ENCODE measurements around the gene SOX5. TPM values are rescaled to one million over a fixed set of nuclear protein-coding genes. Genes with fewer than 3 reads are reported as not detected.
A peak's percentile ranks its signal among the peaks of the same experiment; 100 is the strongest.

SOX5 gene
- total RNA-seq, 6 experiments from 2014 or later: 14.8 to 34.3 (median 31.1) TPM

- WGBS (ENCODE audit: insufficient coverage, low coverage, low lambda C conversion rate, missing lambda C conversion rate): 70% methylated on average over 4 of the region's 4 CpGs
- Histone ChIP-seq H3K36me3 (peaks cover 0 to 10% (median 0%) of the 10 kb centered on the region in 4 donors), H3K9me3 (no peaks in the 10 kb centered on the region), H3K4me1 (no peaks in the 10 kb centered on the region), H3K4me3 (no peak overlapping the region), H3K27me3 (no peaks in the 10 kb centered on the region), H3K27ac (no peak overlapping the region)
- ATAC-seq (no peak), DNase-seq (no peak)
- TF ChIP-seq POLR2A (IDR thresholded peaks at IDR 0.05) (no peak), CTCF (IDR thresholded peaks at IDR 0.05) (no peak)
- intact Hi-C loops (cut with DNase I): no loop called here
Measured at GRCh38 chr12:23731493-23731892, 218.0 kb downstream of the SOX5 start.

DNA sequence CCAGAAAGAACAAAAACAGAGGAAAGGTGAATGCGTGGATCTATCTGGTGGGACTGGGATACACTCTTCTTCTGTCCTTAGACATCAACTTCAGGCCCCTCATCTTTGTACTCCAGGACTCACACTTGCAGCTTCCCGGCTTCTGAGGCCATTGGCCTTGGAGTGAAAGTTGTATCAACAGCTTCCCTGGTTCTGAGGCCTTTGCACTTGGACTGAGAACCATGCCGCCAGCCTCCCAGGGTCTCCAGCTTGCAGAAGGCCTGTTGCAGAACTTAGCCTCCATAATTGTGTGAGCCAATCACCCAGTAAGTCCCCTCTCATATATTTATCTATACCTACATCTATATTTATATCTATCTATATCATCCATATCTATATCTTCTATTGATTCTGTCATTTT lies 218.4 kb downstream of the SOX5 start:
- WGBS (ENCODE audit: insufficient coverage, low coverage, low lambda C conversion rate, missing lambda C conversion rate): 100% methylated on average over 1 of the region's 3 CpGs
- H3K36me3 ChIP-seq: peaks cover 0 to 10% (median 0%) of the 10 kb centered on the region in 4 donors
- H3K9me3 ChIP-seq: no peaks in the 10 kb centered on the region
- no peak overlapping the region for H3K27ac ChIP-seq
- no peaks in the 10 kb centered on the region for H3K27me3 ChIP-seq
- no peak for TF ChIP-seq POLR2A (IDR thresholded peaks at IDR 0.05)
- no peak for TF ChIP-seq CTCF (IDR thresholded peaks at IDR 0.05)
- H3K4me1 ChIP-seq: no peaks in the 10 kb centered on the region
- DNase-seq: no peak
- ATAC-seq: peak in 1 of 4 donors; percentile 18
- H3K4me3 ChIP-seq: no peak overlapping the region
- intact Hi-C loops (cut with DNase I): no loop called here

DNA sequence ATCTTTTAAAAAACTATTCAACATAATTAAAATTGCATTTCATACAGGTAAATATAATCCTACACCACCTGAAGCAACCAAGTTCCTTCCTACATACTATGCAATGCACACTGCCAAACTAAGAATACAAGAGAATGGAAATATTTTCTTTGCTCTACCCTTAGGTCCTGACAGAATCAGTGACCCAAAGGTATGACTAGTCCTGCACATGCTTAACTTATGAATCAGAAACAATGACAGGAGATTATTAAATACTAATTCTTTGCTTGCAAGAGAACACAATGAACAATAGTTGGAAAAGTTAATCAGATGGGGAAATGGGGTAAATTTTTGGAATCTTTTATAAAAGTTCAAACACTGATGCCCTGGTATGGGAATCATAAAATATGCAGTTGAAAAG lies 220.1 kb downstream of the SOX5 start:
- no peaks in the 10 kb centered on the region for H3K9me3 ChIP-seq
- TF ChIP-seq CTCF (IDR thresholded peaks at IDR 0.05) (no peak), POLR2A (IDR thresholded peaks at IDR 0.05) (no peak)
- no peak overlapping the region for H3K4me3 ChIP-seq
- no peak overlapping the region for H3K27ac ChIP-seq
- H3K27me3 ChIP-seq: no peaks in the 10 kb centered on the region
- ATAC-seq (no peak), DNase-seq (no peak)
- intact Hi-C loops (cut with DNase I): no loop called here
- H3K36me3 ChIP-seq: peaks cover 0 to 6% (median 0%) of the 10 kb centered on the region in 4 donors
- no peaks in the 10 kb centered on the region for H3K4me1 ChIP-seq

DNA sequence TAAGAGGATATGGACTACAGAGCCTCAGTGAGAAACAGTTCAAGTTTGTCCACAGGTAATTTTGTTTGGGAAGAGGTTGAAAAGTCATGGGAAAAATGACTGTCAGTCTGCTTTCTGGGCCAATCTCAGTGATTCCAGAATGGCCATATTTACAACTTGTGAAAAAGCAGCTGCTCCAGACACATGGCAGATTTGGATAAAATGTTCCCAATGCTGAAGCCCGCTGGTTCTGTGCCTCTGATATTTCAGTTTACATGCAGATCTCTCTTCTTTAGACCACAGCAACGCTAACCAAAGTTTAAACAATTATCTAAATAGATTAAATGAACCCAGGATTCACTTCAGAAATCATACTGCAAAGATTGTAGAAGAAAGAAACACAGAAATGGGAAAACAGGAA lies 222.8 kb downstream of the SOX5 start:
- Histone ChIP-seq H3K27me3 (no peaks in the 10 kb centered on the region), H3K36me3 (no peaks in the 10 kb centered on the region), H3K4me3 (no peak overlapping the region), H3K27ac (no peak overlapping the region), H3K9me3 (no peaks in the 10 kb centered on the region), H3K4me1 (no peaks in the 10 kb centered on the region)
- ATAC-seq (no peak), DNase-seq (no peak)
- 55% methylated on average over 2 of the region's 2 CpGs for WGBS (ENCODE audit: insufficient coverage, low coverage, low lambda C conversion rate, missing lambda C conversion rate)
- TF ChIP-seq CTCF (IDR thresholded peaks at IDR 0.05) (no peak), POLR2A (IDR thresholded peaks at IDR 0.05) (no peak)
- intact Hi-C loops (cut with DNase I): no loop called here

DNA sequence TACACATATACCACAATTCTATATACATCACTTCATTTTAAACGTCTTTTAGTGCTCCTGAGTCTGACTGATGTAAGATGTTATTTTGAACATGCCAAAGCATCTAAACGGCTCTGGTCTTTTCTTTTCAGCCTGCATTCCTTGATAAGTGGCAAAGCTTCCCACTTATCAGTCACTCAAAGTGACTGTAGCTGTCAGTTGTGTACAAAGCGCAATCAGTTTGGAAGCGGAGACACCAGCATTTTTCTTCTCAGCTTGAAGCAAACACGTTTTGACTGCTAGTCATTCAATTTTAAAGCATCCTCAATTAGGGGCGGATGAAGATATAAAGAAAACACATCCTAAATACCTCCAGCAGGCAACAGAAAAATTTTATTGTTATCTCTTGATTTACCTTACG lies 226.8 kb downstream of the SOX5 start:
- no peak for TF ChIP-seq POLR2A (IDR thresholded peaks at IDR 0.05)
- no peak for TF ChIP-seq CTCF (IDR thresholded peaks at IDR 0.05)
- intact Hi-C loops (cut with DNase I): no loop called here
- no peak for ATAC-seq

More for the DNA sequence above, 226.8 kb downstream of the SOX5 start:
- no peaks in the 10 kb centered on the region for H3K36me3 ChIP-seq
- WGBS (ENCODE audit: insufficient coverage, low coverage, low lambda C conversion rate, missing lambda C conversion rate): 61% methylated on average over 7 of the region's 7 CpGs
- no peaks in the 10 kb centered on the region for H3K4me1 ChIP-seq
- no peak overlapping the region for H3K4me3 ChIP-seq
- no peak for DNase-seq
- H3K27me3 ChIP-seq: no peaks in the 10 kb centered on the region
- H3K9me3 ChIP-seq: no peaks in the 10 kb centered on the region
- no peak overlapping the region for H3K27ac ChIP-seq

Data from right lobe of liver (tissue), 6 donors.